ENCODE data around the gene NKTR.

NKTR gene

DNA sequence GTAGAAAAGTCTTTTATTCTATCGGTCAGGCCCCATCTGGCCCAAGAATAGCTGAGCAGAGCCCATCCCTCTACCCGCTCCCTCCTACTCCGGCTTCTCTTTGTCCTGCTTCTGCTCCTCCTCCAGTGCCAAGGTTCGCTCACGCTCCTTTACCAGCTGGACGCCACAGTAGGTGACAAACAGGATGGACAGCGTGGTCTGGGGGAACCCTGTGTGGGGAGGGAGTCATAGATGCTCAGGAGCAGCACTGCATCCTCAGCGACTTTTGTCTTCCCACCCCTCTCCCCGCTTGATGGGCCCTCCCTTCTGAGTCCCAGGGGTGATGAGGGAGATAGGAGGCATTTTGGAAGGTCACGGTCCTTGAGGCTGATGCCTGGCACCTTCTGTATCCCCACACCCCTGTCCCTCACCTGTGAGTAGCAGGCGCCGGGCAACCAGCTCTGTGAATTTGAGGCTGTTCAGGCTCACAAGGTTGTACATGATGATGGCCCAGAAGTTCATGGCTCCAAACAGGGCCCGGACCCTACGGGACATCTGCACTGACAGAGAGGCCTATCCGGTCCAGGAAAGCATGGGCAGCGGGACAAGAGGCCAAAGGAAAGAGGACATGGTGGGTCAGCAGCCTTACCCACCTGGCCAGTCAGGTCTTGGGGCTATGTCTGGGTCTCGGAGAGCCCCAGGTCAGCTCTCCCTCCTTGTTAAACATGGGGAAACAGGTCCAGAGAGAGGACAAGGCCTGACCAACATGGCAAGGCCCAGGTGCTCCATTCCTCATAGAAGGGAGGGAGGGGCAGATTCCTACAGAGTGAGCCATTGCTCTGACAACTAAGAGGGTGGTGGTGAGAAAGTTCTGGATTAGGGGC is 92.4 kb downstream of the NKTR start:
- no peak overlapping the region for H3K4me3 ChIP-seq (replicated peaks in 1 of 2; ENCODE audit: low read depth in 2 of 2, low read length in 2 of 2)
- TF ChIP-seq, protein P1, sequence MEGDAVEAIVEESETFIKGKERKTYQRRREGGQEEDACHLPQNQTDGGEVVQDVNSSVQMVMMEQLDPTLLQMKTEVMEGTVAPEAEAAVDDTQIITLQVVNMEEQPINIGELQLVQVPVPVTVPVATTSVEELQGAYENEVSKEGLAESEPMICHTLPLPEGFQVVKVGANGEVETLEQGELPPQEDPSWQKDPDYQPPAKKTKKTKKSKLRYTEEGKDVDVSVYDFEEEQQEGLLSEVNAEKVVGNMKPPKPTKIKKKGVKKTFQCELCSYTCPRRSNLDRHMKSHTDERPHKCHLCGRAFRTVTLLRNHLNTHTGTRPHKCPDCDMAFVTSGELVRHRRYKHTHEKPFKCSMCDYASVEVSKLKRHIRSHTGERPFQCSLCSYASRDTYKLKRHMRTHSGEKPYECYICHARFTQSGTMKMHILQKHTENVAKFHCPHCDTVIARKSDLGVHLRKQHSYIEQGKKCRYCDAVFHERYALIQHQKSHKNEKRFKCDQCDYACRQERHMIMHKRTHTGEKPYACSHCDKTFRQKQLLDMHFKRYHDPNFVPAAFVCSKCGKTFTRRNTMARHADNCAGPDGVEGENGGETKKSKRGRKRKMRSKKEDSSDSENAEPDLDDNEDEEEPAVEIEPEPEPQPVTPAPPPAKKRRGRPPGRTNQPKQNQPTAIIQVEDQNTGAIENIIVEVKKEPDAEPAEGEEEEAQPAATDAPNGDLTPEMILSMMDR (IDR thresholded peaks at IDR 0.05; ENCODE audit: low read depth, low read length): no peak
- DNase-seq (ENCODE audit: low read depth in 2 of 2): no peak

DNA sequence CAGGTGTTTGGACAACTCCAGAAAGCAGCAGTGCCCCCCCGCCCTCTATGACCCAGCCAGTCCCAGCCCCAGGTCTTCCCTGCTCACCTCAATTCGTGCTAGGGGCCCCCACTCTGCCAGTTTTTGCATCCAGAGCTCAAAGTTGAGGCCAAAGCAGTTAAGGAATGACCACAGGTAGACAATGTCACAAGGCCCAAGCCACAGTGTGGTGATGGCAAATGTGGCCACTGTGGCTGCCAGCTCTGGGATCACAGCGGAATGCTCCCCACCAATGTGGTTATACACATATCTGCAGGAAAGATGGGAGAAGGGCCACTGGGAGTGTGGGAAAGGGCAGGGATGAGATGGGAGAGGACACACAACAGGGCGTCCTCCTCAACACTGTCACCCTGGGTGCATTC is 93.0 kb downstream of the NKTR start:
- no peak overlapping the region for H3K4me3 ChIP-seq (replicated peaks in 1 of 2; ENCODE audit: low read depth in 2 of 2, low read length in 2 of 2)
- TF ChIP-seq, protein P1 (IDR thresholded peaks at IDR 0.05; ENCODE audit: low read depth, low read length): no peak
- DNase-seq (ENCODE audit: low read depth in 2 of 2): no peak

DNA sequence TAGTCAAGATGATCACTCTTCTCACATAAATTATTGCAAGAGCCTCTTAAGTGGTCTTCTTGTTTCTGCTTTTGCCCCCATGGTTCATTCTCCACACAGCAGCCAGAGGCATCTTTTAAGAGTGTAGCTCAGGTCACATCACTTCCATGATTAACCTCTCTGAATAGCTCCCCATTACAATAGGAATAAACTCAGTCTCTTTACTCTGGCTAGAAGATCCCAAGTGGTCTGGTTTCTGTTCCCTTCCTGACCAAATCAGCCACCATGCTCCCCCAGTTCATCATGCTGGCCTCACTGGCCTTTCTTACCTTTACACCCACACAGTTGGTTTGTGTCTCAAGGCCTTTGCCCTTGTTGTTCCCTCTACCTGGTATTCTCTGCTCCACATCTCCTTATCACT is 93.9 kb downstream of the NKTR start:
- TF ChIP-seq, protein P1 (IDR thresholded peaks at IDR 0.05; ENCODE audit: low read depth, low read length): no peak
- no peak for DNase-seq (ENCODE audit: low read depth in 2 of 2)
- H3K4me3 ChIP-seq (replicated peaks in 1 of 2; ENCODE audit: low read depth in 2 of 2, low read length in 2 of 2): no peak overlapping the region

DNA sequence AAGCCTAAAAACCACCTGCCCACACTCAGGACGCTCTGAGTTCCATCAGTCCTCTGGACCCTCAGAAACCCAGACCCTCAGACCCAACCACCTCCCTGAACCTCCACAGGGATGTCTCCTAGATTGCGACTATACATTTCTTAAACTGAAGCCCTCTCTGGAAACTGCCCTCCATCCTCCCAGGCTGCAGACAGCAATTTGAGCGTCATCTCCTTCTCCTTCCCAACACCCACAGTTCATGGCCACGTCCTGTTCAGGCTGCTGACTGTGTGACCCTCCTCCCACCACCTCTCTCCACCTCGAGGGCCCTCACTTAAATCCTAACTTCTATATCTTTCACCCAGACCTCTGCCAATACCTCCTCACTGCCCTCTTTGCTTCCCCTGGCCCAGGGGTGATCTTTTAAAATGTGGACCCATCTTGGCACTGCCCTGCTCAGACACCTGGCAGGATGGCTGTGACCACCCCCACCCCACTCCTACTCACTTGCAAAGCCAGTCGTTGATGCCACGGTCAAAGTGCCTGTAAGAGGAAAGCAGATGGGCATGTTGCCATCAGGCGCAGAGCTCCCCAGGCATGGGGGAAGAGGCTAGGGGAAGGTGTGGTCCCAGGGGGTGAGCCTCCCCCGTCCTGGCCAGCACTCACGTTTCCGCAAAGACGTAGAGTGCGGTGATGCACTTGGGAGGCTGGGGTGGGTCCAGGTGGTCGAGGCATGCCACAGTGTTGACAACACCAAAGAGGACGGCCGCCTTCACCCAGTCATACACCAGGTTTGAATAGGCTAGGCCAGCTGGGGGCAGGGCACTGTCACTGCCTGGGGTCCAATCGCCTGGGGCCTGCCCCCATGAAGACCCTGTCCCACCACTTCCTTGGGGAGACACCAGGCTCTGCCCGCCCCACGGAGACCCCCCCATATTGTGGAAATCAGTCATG is 96.1 kb downstream of the NKTR start:
- TF ChIP-seq, protein P1 (IDR thresholded peaks at IDR 0.05; ENCODE audit: low read depth, low read length): no peak
- no peak overlapping the region for H3K4me3 ChIP-seq (replicated peaks in 1 of 2; ENCODE audit: low read depth in 2 of 2, low read length in 2 of 2)
- DNase-seq (ENCODE audit: low read depth in 2 of 2): no peak

DNA sequence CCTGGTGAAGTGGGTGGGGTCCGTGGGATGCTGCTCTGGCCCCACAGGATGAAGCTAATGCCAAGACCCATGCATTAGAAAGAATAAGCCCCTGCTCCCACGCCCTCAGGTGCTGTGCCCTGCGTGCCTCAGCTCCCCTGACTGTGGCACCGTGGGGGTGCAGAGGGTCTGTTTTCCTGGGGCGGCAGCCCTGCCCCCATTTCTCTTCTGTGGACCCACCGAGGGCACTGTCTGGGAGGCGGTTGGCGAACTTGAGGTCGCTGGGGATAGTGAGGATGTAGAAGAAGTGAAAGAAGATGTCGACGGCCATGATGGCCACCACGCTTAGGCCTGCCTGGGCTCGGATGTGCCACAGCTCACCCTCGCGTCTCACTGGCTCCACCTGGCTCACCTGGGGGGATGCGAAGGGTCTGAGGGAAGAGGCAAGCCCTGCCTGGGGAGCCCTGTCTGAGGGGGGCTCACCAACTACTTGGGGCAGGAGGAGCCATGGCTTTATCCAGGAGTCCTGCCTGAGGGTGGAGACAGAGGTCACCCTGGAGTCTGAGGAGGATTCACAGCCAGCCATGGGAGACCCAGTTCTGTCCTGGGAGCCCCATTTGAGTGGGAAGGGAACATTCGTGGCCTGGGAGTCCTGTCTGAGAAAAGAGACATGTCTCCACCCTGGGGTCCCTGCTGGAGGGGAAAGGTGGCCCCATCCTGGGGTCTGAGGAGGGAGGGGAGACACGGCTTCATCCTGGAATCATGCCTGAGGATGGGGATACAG is 97.0 kb downstream of the NKTR start:
- TF ChIP-seq, protein P1 (IDR thresholded peaks at IDR 0.05; ENCODE audit: low read depth, low read length): no peak
- DNase-seq (ENCODE audit: low read depth in 2 of 2): no peak
- H3K4me3 ChIP-seq (replicated peaks in 1 of 2; ENCODE audit: low read depth in 2 of 2, low read length in 2 of 2): no peak overlapping the region

All from cardiac fibroblast (primary cell).